T-cell (primary cell): Measurements from ENCODE around the gene BLID. TPM values are rescaled to one million over a fixed set of nuclear protein-coding genes. Genes with fewer than 3 reads are reported as not detected.

Source experiments
- ATAC-seq, 4 experiments: fragments of 200-7000 bp in 3 of 4; fragments of 150-1000 bp in 1 of 4; cut with Tn5 transposase; replicated peaks in 1 of 4; 1 replicate in 3 of 4; 2 replicates in 1 of 4; pipeline ENCODE4 v1.10.0; 2021; ENCODE audit warnings: moderate library complexity in 3 of 4, mild to moderate bottlenecking in 2 of 4, moderate number of reproducible peaks in 1 of 4
- CTCF ChIA-PET, 2 donors: fragments of 300-600 bp; sonication (Branson Sonifier 250); formaldehyde crosslinking; loops; one replicate each; lab custom pipeline; 2022; ENCODE audit warnings: antibody characterized with exemption in 2 of 2; lab: Charles Lee
- POLR2A ChIA-PET, 2 donors: fragments of 300-600 bp; sonication (Branson Sonifier 250); formaldehyde crosslinking; loops; one replicate each; lab custom pipeline; 2022; ENCODE audit warnings: antibody characterized with exemption in 2 of 2; lab: Charles Lee
- DNase-seq, 35 experiments: peaks; one replicate each; pipeline versions ENCODE4 v3.0.0 to v3.0.0-alpha.2; 2013 to 2023
- H3K27ac ChIP-seq: one replicate; pipeline ENCODE4 v1.5.1; 2013; ENCODE audit warnings: low read length
- H3K27me3 ChIP-seq, 2 experiments: replicated peaks in 1 of 2; 1 replicate in 1 of 2; 2 replicates in 1 of 2; pipeline versions ENCODE4 v1.6.1 to v1.7.0; 2013; ENCODE audit warnings: low read length in 1 of 2, mixed read lengths in 1 of 2; ENCODE audit not compliant: control insufficient read depth in 2 of 2, insufficient read depth in 2 of 2; ENCODE audit errors: extremely low read depth in 1 of 2
- H3K36me3 ChIP-seq, 2 donors: 1 replicate in 1 of 2; 2 replicates in 1 of 2; pipeline versions ENCODE4 v1.6.1 to v1.7.0; 2013; ENCODE audit warnings: low read length in 1 of 2; ENCODE audit not compliant: control insufficient read depth in 2 of 2, insufficient read depth in 1 of 2; ENCODE audit errors: extremely low read depth in 1 of 2
- H3K4me1 ChIP-seq, 2 experiments: 1 replicate in 1 of 2; 2 replicates in 1 of 2; pipeline versions ENCODE4 v1.6.1 to v1.7.0; 2013; ENCODE audit warnings: low read length in 2 of 2, mixed read lengths in 1 of 2; ENCODE audit not compliant: insufficient read depth in 2 of 2, control insufficient read depth in 1 of 2; ENCODE audit errors: extremely low read depth in 1 of 2
- H3K4me3 ChIP-seq, 2 donors: 1 replicate in 1 of 2; 2 replicates in 1 of 2; pipeline versions ENCODE4 v1.5.1 to v1.7.0; 2013; ENCODE audit warnings: mild to moderate bottlenecking in 2 of 2, low read length in 1 of 2, moderate library complexity in 1 of 2; ENCODE audit not compliant: control insufficient read depth in 1 of 2; ENCODE audit errors: extremely low read depth in 1 of 2
- H3K9me3 ChIP-seq: 2 replicates; pipeline ENCODE4 v1.7.0; 2013
- H3K27ac Mint-ChIP-seq, 2 donors: one replicate each; pipeline ENCODE4 v1.8.0; 2020 to 2021; ENCODE audit warnings: mild to moderate bottlenecking in 2 of 2, mixed read lengths in 2 of 2
- H3K27me3 Mint-ChIP-seq, 2 donors: one replicate each; pipeline ENCODE4 v1.8.0; 2021 to 2022; ENCODE audit warnings: mixed read lengths in 2 of 2
- H3K36me3 Mint-ChIP-seq: one replicate; pipeline ENCODE4 v1.8.0; 2021; ENCODE audit warnings: mixed read lengths
- H3K4me1 Mint-ChIP-seq, 3 donors: one replicate each; pipeline ENCODE4 v1.8.0; 2020 to 2022; ENCODE audit warnings: mixed read lengths in 3 of 3, mild to moderate bottlenecking in 1 of 3
- H3K4me3 Mint-ChIP-seq, 3 donors: one replicate each; pipeline ENCODE4 v1.8.0; 2020 to 2022; ENCODE audit warnings: mild to moderate bottlenecking in 3 of 3, mixed read lengths in 3 of 3, moderate library complexity in 3 of 3
- H3K9me3 Mint-ChIP-seq, 3 donors: one replicate each; pipeline ENCODE4 v1.8.0; 2020 to 2022; ENCODE audit warnings: mixed read lengths in 3 of 3
- WGBS: methylation state at CpG from one replicate; pipeline ENCODE4 v1.1.5; 2013; ENCODE audit warnings: missing lambda C conversion rate; ENCODE audit not compliant: insufficient coverage; 5-methylcytosine and 5-hydroxymethylcytosine counted together
- total RNA-seq, 35 experiments: library from RNA in 6 of 35; stranded (reverse) in 6 of 35; fragments of 120-200 nt in 1 of 35; gene quantifications; one replicate each; pipeline versions ENCODE4 v1.2.1 to v1.2.4 and lab custom pipeline; 2013 to 2026

Gene BLID
- total RNA-seq, 5 donors from 2014 or later (not counting 1 experiment from before 2014, with no cell fraction given): not detected

GRCh38 chr11:122120096-122120495 is 4.1 kb upstream of the BLID start:
- 87% methylated on average over 3 of the region's 6 CpGs for WGBS

GRCh38 chr11:122116591-122116990 is 576 bp upstream of the BLID start:
- no peaks in the 10 kb centered on the region for H3K9me3 Mint-ChIP-seq
- ChIA-PET CTCF (no interaction called here), POLR2A (no interaction called here)
- no peak overlapping the region for H3K27ac Mint-ChIP-seq
- no peaks in the 10 kb centered on the region for H3K36me3 Mint-ChIP-seq
- H3K4me3 ChIP-seq: no peak overlapping the region
- ATAC-seq (no peak), DNase-seq (no peak)
- no peaks in the 10 kb centered on the region for H3K4me1 ChIP-seq
- no peak overlapping the region for H3K27ac ChIP-seq
- H3K4me3 Mint-ChIP-seq: no peak overlapping the region
- H3K27me3 ChIP-seq: no peaks in the 10 kb centered on the region
- H3K27me3 Mint-ChIP-seq: peaks cover 0 to 14% of the 10 kb centered on the region in 2 donors
- no peaks in the 10 kb centered on the region for H3K36me3 ChIP-seq
- no peaks in the 10 kb centered on the region for H3K9me3 ChIP-seq
- no peaks in the 10 kb centered on the region for H3K4me1 Mint-ChIP-seq

More at GRCh38 chr11:122120096-122120495, 4.1 kb upstream of the BLID start:
- Mint-ChIP-seq H3K4me3 (no peak overlapping the region), H3K27ac (no peak overlapping the region), H3K9me3 (no peaks in the 10 kb centered on the region), H3K27me3 (peaks cover 0 to 14% of the 10 kb centered on the region in 2 donors), H3K4me1 (no peaks in the 10 kb centered on the region), H3K36me3 (no peaks in the 10 kb centered on the region)
- Histone ChIP-seq H3K27ac (no peak overlapping the region), H3K27me3 (no peaks in the 10 kb centered on the region), H3K36me3 (no peaks in the 10 kb centered on the region), H3K9me3 (no peaks in the 10 kb centered on the region), H3K4me3 (no peak overlapping the region), H3K4me1 (no peaks in the 10 kb centered on the region)
- ChIA-PET POLR2A (no interaction called here), CTCF (no interaction called here)
- no peak for DNase-seq
- ATAC-seq: no peak

- no peaks in the 10 kb centered on the region for H3K9me3 Mint-ChIP-seq
- 0% methylated on average over 1 of the region's 2 CpGs for WGBS
- Histone ChIP-seq H3K27ac (no peak overlapping the region), H3K4me3 (no peak overlapping the region), H3K36me3 (no peaks in the 10 kb centered on the region), H3K9me3 (no peaks in the 10 kb centered on the region), H3K4me1 (no peaks in the 10 kb centered on the region), H3K27me3 (no peaks in the 10 kb centered on the region)
- H3K4me1 Mint-ChIP-seq: no peaks in the 10 kb centered on the region
- H3K27ac Mint-ChIP-seq: no peak overlapping the region
- ChIA-PET POLR2A (interaction anchor here in 1 of 2 donors (0.6 kb wide), 1 partner anchor 1814 kb away, joined by 3 read pairs; no protein-coding TSS in a partner anchor), CTCF (no interaction called here)
- H3K4me3 Mint-ChIP-seq: no peak overlapping the region
- ATAC-seq (no peak), DNase-seq (no peak)
- H3K36me3 Mint-ChIP-seq: no peaks in the 10 kb centered on the region
- peaks cover 2 to 14% of the 10 kb centered on the region in 2 donors for H3K27me3 Mint-ChIP-seq
Observed at GRCh38 chr11:122114976-122115375, 1.0 kb downstream of the BLID start.

- H3K9me3 ChIP-seq: no peaks in the 10 kb centered on the region
- no peaks in the 10 kb centered on the region for H3K9me3 Mint-ChIP-seq
- no peaks in the 10 kb centered on the region for H3K36me3 ChIP-seq
- H3K4me1 ChIP-seq: no peaks in the 10 kb centered on the region
- H3K4me3 Mint-ChIP-seq: no peak overlapping the region
- H3K36me3 Mint-ChIP-seq: no peaks in the 10 kb centered on the region
- no peak overlapping the region for H3K27ac Mint-ChIP-seq
- DNase-seq (no peak), ATAC-seq (no peak)
- ChIA-PET CTCF (no interaction called here), POLR2A (no interaction called here)
- no peak overlapping the region for H3K4me3 ChIP-seq
- no peaks in the 10 kb centered on the region for H3K4me1 Mint-ChIP-seq
- H3K27me3 ChIP-seq: no peaks in the 10 kb centered on the region
- peaks cover 2 to 17% of the 10 kb centered on the region in 2 donors for H3K27me3 Mint-ChIP-seq
- H3K27ac ChIP-seq: no peak overlapping the region
- 100% methylated on average over 1 of the region's 8 CpGs for WGBS
Observed at GRCh38 chr11:122113836-122114825, 1.9 kb downstream of the BLID start.

GRCh38 chr11:122112470-122113365 is 3.3 kb downstream of the BLID start:
- Mint-ChIP-seq H3K9me3 (no peaks in the 10 kb centered on the region), H3K36me3 (no peaks in the 10 kb centered on the region), H3K4me3 (no peak overlapping the region), H3K27me3 (peaks cover 2 to 17% of the 10 kb centered on the region in 2 donors), H3K27ac (no peak overlapping the region), H3K4me1 (no peaks in the 10 kb centered on the region)
- no peak overlapping the region for H3K4me3 ChIP-seq
- no peaks in the 10 kb centered on the region for H3K4me1 ChIP-seq
- CTCF ChIA-PET: no interaction called here
- POLR2A ChIA-PET: no interaction called here
- no peaks in the 10 kb centered on the region for H3K27me3 ChIP-seq
- no peak overlapping the region for H3K27ac ChIP-seq
- 83% methylated on average over 1 of the region's 5 CpGs for WGBS
- no peaks in the 10 kb centered on the region for H3K9me3 ChIP-seq
- no peak for ATAC-seq
- DNase-seq: no peak
- H3K36me3 ChIP-seq: no peaks in the 10 kb centered on the region

GRCh38 chr11:122109932-122110331 is 6.1 kb downstream of the BLID start:
- WGBS: no CpG with 5 or more reads among the region's 4 CpGs
- ATAC-seq: no peak

More at GRCh38 chr11:122109932-122110331, 6.1 kb downstream of the BLID start:
- H3K4me3 ChIP-seq: no peak overlapping the region
- Mint-ChIP-seq H3K4me1 (no peaks in the 10 kb centered on the region), H3K27ac (no peak overlapping the region), H3K36me3 (no peaks in the 10 kb centered on the region), H3K9me3 (no peaks in the 10 kb centered on the region), H3K4me3 (no peak overlapping the region), H3K27me3 (peaks cover 7 to 20% of the 10 kb centered on the region in 2 donors)
- H3K27ac ChIP-seq: no peak overlapping the region
- H3K4me1 ChIP-seq: no peaks in the 10 kb centered on the region
- CTCF ChIA-PET: no interaction called here
- POLR2A ChIA-PET: no interaction called here
- H3K9me3 ChIP-seq: no peaks in the 10 kb centered on the region
- no peaks in the 10 kb centered on the region for H3K36me3 ChIP-seq
- H3K27me3 ChIP-seq: peaks cover 0 to 5% of the 10 kb centered on the region in 2 experiments
- DNase-seq: no peak
